Measurements from ENCODE around the gene KNCN. TPM values are rescaled to one million over a fixed set of nuclear protein-coding genes. Genes with fewer than 3 reads are reported as not detected.

KNCN gene
- total RNA-seq (ENCODE audit: low replicate concordance): not detected in 2 replicates
- long read RNA-seq: 0 reads

DNA sequence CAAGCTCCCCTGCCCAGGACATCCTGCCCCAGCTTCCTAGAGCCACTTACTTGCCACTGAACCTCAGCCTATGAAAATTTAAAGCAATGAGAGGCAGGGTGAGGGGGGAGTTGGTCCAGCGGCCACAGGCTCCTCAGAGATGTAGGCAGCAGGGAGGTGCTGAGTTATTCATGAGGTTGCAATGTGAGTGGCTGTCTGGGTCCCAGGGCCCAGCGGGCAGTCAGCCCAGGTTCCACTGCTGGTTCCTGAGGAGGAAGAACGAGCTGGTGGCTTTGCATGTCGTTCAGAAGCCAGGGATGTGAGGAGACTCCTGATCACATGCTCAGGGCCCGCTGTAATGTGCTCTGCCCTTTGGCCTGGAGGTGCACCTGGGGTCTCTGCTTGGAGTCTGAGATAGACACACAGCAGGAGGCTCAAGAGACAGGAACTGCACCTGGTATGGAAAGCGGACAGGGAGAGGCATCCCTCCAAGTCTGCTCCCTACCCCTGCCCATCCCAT lies at the start of gene KNCN:
TSS of gene KNCN (minus strand) at position 51 of the 499 bp plus-strand sequence. CDS start 432 bp downstream, outside the sequence.
- H3K9me3 Mint-ChIP-seq: no peaks in the 10 kb centered on the region
- H3K4me3 Mint-ChIP-seq: no peak within 1 kb of the TSS
- no peak for DNase-seq (ENCODE audit: extremely low spot score, unreplicated experiment)
- TF ChIP-seq, protein P1, sequence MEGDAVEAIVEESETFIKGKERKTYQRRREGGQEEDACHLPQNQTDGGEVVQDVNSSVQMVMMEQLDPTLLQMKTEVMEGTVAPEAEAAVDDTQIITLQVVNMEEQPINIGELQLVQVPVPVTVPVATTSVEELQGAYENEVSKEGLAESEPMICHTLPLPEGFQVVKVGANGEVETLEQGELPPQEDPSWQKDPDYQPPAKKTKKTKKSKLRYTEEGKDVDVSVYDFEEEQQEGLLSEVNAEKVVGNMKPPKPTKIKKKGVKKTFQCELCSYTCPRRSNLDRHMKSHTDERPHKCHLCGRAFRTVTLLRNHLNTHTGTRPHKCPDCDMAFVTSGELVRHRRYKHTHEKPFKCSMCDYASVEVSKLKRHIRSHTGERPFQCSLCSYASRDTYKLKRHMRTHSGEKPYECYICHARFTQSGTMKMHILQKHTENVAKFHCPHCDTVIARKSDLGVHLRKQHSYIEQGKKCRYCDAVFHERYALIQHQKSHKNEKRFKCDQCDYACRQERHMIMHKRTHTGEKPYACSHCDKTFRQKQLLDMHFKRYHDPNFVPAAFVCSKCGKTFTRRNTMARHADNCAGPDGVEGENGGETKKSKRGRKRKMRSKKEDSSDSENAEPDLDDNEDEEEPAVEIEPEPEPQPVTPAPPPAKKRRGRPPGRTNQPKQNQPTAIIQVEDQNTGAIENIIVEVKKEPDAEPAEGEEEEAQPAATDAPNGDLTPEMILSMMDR (conservative IDR thresholded peaks at IDR 0.05): no peak
- no peak within 1 kb of the TSS for H3K27ac Mint-ChIP-seq
- no peaks in the 10 kb centered on the region for H3K36me3 Mint-ChIP-seq
- H3K4me1 Mint-ChIP-seq (ENCODE audit: unreplicated experiment): peaks cover 8% of the 10 kb centered on the region
- peaks cover 26% of the 10 kb centered on the region for H3K27me3 Mint-ChIP-seq

DNA sequence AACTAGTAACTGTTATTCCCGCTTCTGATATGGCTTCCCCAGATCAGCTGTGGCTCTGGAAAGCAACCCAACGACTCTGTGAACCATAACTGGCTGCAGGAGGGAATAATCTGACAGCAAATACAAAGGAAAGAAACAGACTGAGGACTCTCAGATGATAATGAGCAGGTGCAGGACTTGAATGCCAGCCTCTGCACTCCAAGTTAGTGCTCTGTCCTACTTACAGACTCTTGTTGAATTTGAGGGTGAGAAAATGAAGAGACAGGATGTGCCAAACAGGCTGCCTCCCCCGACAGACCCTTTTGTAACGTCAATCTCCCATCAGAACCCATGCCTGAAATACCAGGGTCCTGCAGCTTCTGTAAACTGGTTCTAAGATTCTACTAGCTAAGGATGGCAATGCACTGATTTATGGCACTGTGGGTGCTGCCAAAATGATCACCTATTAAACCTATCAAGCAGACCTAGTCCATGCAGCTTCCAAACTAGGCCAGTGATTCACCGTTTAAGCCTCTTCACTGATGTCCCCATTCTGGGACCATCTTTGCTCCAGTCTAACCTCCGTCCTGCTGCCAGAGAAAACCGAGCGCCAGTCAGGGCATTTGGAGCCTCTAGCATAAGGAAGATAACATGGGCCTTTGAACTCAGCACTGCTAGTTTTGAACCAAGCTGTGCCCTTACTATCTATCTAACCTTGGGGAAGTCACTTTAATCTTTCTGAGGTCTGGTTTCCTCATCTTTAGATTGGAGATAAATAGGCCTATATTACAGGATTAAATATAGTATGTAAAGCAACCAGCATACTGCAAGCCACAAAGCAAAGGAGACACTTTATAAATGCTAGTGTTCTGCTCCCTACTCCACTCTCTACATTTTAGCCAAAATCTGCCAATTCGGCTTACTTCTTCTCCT lies 47.9 kb upstream of the KNCN start:
- no peak for DNase-seq (ENCODE audit: extremely low spot score, unreplicated experiment)
- H3K27ac Mint-ChIP-seq: no peak overlapping the region
- H3K36me3 Mint-ChIP-seq: no peaks in the 10 kb centered on the region
- TF ChIP-seq, protein P1 (conservative IDR thresholded peaks at IDR 0.05): no peak
- no peaks in the 10 kb centered on the region for H3K27me3 Mint-ChIP-seq
- no peaks in the 10 kb centered on the region for H3K9me3 Mint-ChIP-seq
- H3K4me1 Mint-ChIP-seq (ENCODE audit: unreplicated experiment): peaks cover 22% of the 10 kb centered on the region
- H3K4me3 Mint-ChIP-seq: no peak overlapping the region

DNA sequence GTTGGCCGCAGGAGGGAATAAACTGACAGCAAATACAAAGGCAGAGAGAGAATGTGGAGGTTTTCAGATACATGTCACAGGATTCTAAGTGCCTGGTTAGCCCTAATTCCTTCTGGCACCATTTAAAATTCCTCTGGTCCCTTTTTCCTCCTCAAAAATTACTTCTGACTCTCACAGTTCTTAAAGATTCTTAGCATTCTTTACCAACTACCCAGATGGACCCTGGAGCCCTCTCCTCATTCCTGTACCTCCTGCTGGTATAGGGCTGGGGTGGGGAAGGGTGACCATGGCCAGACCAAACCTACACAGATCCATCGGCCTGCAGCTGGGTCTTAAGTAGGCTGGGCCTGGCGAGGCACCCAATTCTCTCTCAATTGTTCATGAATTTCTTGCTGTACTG lies 45.4 kb upstream of the KNCN start:
- Mint-ChIP-seq H3K27ac (no peak overlapping the region), H3K36me3 (peaks cover 15% of the 10 kb centered on the region), H3K4me1 (ENCODE audit: unreplicated experiment) (peaks cover 13% of the 10 kb centered on the region), H3K9me3 (no peaks in the 10 kb centered on the region), H3K27me3 (no peaks in the 10 kb centered on the region), H3K4me3 (no peak overlapping the region)
- TF ChIP-seq, protein P1 (conservative IDR thresholded peaks at IDR 0.05): no peak
- DNase-seq (ENCODE audit: extremely low spot score, unreplicated experiment): no peak

DNA sequence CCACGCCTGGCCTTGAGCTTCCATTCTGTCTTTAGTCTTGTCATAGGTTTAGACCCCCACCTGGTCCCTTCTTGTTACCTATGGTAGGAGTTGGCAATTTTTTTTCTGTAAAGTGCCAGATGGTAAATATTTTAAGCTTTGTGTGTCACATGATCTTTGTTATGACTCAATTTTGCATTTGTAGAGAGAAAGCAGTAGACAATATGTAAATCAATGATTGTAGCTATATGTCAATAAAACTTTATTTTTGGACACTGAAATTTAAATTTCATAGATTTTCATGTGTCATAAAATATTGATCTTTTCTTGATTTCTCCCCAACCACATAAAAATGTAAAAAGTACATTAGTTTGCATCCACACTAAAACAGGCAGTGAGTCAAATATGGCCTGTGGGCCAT lies 44.6 kb upstream of the KNCN start:
- TF ChIP-seq, protein P1 (conservative IDR thresholded peaks at IDR 0.05): no peak
- Mint-ChIP-seq H3K4me3 (no peak overlapping the region), H3K9me3 (no peaks in the 10 kb centered on the region)

DNA sequence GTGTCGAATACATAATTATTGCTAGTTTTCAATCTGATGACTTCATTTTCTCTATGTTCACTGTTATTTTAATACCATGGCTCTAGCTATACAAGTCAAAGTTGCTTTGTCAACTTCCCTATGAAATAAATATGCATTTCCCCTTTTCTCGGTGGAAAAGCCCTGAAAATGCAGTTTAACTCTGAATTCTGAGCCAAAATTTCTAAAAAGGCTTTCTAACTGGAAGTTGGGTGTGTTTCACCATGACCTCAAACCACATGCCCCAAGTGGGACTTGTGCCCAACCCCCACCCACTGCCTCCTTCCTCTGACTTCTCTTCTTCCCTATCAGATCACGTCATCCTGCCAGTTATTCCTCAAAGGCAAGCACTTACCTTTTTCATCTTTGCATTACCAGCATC lies 43.7 kb upstream of the KNCN start:
- TF ChIP-seq, protein P1 (conservative IDR thresholded peaks at IDR 0.05): no peak
- H3K27me3 Mint-ChIP-seq: no peaks in the 10 kb centered on the region
- no peak overlapping the region for H3K4me3 Mint-ChIP-seq
- H3K9me3 Mint-ChIP-seq: no peaks in the 10 kb centered on the region
- H3K36me3 Mint-ChIP-seq: peaks cover 21% of the 10 kb centered on the region
- H3K4me1 Mint-ChIP-seq (ENCODE audit: unreplicated experiment): peaks cover 2% of the 10 kb centered on the region
- H3K27ac Mint-ChIP-seq: no peak overlapping the region
- no peak for DNase-seq (ENCODE audit: extremely low spot score, unreplicated experiment)

More for the DNA sequence above, 44.6 kb upstream of the KNCN start:
- DNase-seq (ENCODE audit: extremely low spot score, unreplicated experiment): no peak
- H3K36me3 Mint-ChIP-seq: peaks cover 17% of the 10 kb centered on the region
- no peak overlapping the region for H3K27ac Mint-ChIP-seq
- no peaks in the 10 kb centered on the region for H3K27me3 Mint-ChIP-seq
- H3K4me1 Mint-ChIP-seq (ENCODE audit: unreplicated experiment): peaks cover 5% of the 10 kb centered on the region
